ENCODE data around the gene SBK2.

Gene SBK2

GRCh38 chr19:55554302-55554701 is 17.4 kb upstream of the SBK2 start:
- H2BK15ac ChIP-seq (ENCODE audit: low read depth, poor library complexity, severe bottlenecking), result no peak overlapping the region
- peaks cover 18% of the 10 kb centered on the region for H3K4me1 ChIP-seq (ENCODE audit: control insufficient read depth, insufficient read depth, low read depth, low read length)
- no peak overlapping the region for H3K4me3 ChIP-seq (ENCODE audit: insufficient read depth in 1 of 2, low read depth in 1 of 2, low read length in 2 of 2)
- DNase-seq, result no peak
- H3K27ac ChIP-seq (ENCODE audit: low read length, poor library complexity, severe bottlenecking), result no peak overlapping the region
- no peak overlapping the region for H2BK120ac ChIP-seq (ENCODE audit: low read depth, low read length)
- H3K4ac ChIP-seq (ENCODE audit: low read depth in 1 of 2, low read length in 2 of 2), result no peak overlapping the region
- H2AK5ac ChIP-seq (ENCODE audit: low read length, severe bottlenecking), result peak overlapping the region; percentile 35
- 92% methylated on average over 9 of the region's 9 CpGs for WGBS
- H4K91ac ChIP-seq (ENCODE audit: low read length), result no peak overlapping the region
- H3K36me3 ChIP-seq (ENCODE audit: control insufficient read depth in 1 of 2, insufficient read depth in 2 of 2, low read depth in 1 of 2, low read length in 2 of 2), result no peaks in the 10 kb centered on the region
- no peak overlapping the region for H3K23ac ChIP-seq (ENCODE audit: low read length in 2 of 2)
- peaks cover 0 to 12% of the 10 kb centered on the region in 2 experiments for H3K27me3 ChIP-seq (ENCODE audit: control insufficient read depth in 1 of 2, insufficient read depth in 1 of 2, low read length in 2 of 2)
- H3K18ac ChIP-seq (ENCODE audit: low read depth in 1 of 2, low read length in 2 of 2), result no peak overlapping the region
- H4K8ac ChIP-seq (ENCODE audit: low read length), result no peak overlapping the region
- H2BK5ac ChIP-seq (ENCODE audit: low read depth, low read length, poor library complexity, severe bottlenecking), result no peak overlapping the region
- no peak overlapping the region for H3K4me2 ChIP-seq (ENCODE audit: low read length, poor library complexity, severe bottlenecking)
- H3K9ac ChIP-seq (ENCODE audit: low read length), result no peak overlapping the region
- H2AFZ ChIP-seq (ENCODE audit: low read depth, low read length), result no peak overlapping the region
- H3K79me1 ChIP-seq (replicated peaks; ENCODE audit: low read length, poor library complexity, severe bottlenecking), result no peaks in the 10 kb centered on the region
- no peak overlapping the region for H2BK12ac ChIP-seq (ENCODE audit: low read length in 2 of 2)
- no peaks in the 10 kb centered on the region for H3K9me3 ChIP-seq (ENCODE audit: control insufficient read depth, low read length)
- H3K14ac ChIP-seq (ENCODE audit: low read length in 2 of 2), result no peak overlapping the region

GRCh38 chr19:55553217-55554182 is 16.6 kb upstream of the SBK2 start:
- Histone ChIP-seq H3K9me3 (ENCODE audit: control insufficient read depth, low read length) (no peaks in the 10 kb centered on the region), H3K27me3 (ENCODE audit: control insufficient read depth in 1 of 2, insufficient read depth in 1 of 2, low read length in 2 of 2) (peaks cover 0 to 12% of the 10 kb centered on the region in 2 experiments), H3K14ac (ENCODE audit: low read length in 2 of 2) (no peak overlapping the region), H2BK120ac (ENCODE audit: low read depth, low read length) (no peak overlapping the region), H3K4me3 (ENCODE audit: insufficient read depth in 1 of 2, low read depth in 1 of 2, low read length in 2 of 2) (no peak overlapping the region), H3K4me2 (ENCODE audit: low read length, poor library complexity, severe bottlenecking) (no peak overlapping the region), H3K27ac (ENCODE audit: low read length, poor library complexity, severe bottlenecking) (peak overlapping the region; percentile 55), H4K91ac (ENCODE audit: low read length) (no peak overlapping the region), H2BK15ac (ENCODE audit: low read depth, poor library complexity, severe bottlenecking) (no peak overlapping the region), H3K18ac (ENCODE audit: low read depth in 1 of 2, low read length in 2 of 2) (no peak overlapping the region), H3K4ac (ENCODE audit: low read depth in 1 of 2, low read length in 2 of 2) (no peak overlapping the region), H2BK12ac (ENCODE audit: low read length in 2 of 2) (no peak overlapping the region), H3K36me3 (ENCODE audit: control insufficient read depth in 1 of 2, insufficient read depth in 2 of 2, low read depth in 1 of 2, low read length in 2 of 2) (no peaks in the 10 kb centered on the region), H2AFZ (ENCODE audit: low read depth, low read length) (no peak overlapping the region), H3K4me1 (ENCODE audit: control insufficient read depth, insufficient read depth, low read depth, low read length) (peaks cover 20% of the 10 kb centered on the region), H2AK5ac (ENCODE audit: low read length, severe bottlenecking) (no peak overlapping the region), H3K79me1 (replicated peaks; ENCODE audit: low read length, poor library complexity, severe bottlenecking) (no peaks in the 10 kb centered on the region), H4K8ac (ENCODE audit: low read length) (no peak overlapping the region), H3K9ac (ENCODE audit: low read length) (no peak overlapping the region), H3K23ac (ENCODE audit: low read length in 2 of 2) (no peak overlapping the region), H2BK5ac (ENCODE audit: low read depth, low read length, poor library complexity, severe bottlenecking) (no peak overlapping the region)
- DNase-seq, result peak; percentile 9
- WGBS, result 67% methylated on average over 12 of the region's 13 CpGs

- peak overlapping the region; percentile 19 for H3K4me2 ChIP-seq (ENCODE audit: low read length, poor library complexity, severe bottlenecking)
- no peak overlapping the region for H3K4ac ChIP-seq (ENCODE audit: low read depth in 1 of 2, low read length in 2 of 2)
- H4K8ac ChIP-seq (ENCODE audit: low read length), result no peak overlapping the region
- no peak overlapping the region for H2BK12ac ChIP-seq (ENCODE audit: low read length in 2 of 2)
- peaks cover 0 to 8% of the 10 kb centered on the region in 2 experiments for H3K27me3 ChIP-seq (ENCODE audit: control insufficient read depth in 1 of 2, insufficient read depth in 1 of 2, low read length in 2 of 2)
- H3K4me3 ChIP-seq (ENCODE audit: insufficient read depth in 1 of 2, low read depth in 1 of 2, low read length in 2 of 2), result no peak overlapping the region
- no peak overlapping the region for H2BK15ac ChIP-seq (ENCODE audit: low read depth, poor library complexity, severe bottlenecking)
- H3K9ac ChIP-seq (ENCODE audit: low read length), result no peak overlapping the region
- no peaks in the 10 kb centered on the region for H3K79me1 ChIP-seq (replicated peaks; ENCODE audit: low read length, poor library complexity, severe bottlenecking)
- H2BK120ac ChIP-seq (ENCODE audit: low read depth, low read length), result no peak overlapping the region
- no peak overlapping the region for H3K23ac ChIP-seq (ENCODE audit: low read length in 2 of 2)
- H3K14ac ChIP-seq (ENCODE audit: low read length in 2 of 2), result no peak overlapping the region
- no peak overlapping the region for H2AFZ ChIP-seq (ENCODE audit: low read depth, low read length)
- peaks cover 21% of the 10 kb centered on the region for H3K4me1 ChIP-seq (ENCODE audit: control insufficient read depth, insufficient read depth, low read depth, low read length)
- H2AK5ac ChIP-seq (ENCODE audit: low read length, severe bottlenecking), result no peak overlapping the region
- peak overlapping the region; percentile 67 for H3K27ac ChIP-seq (ENCODE audit: low read length, poor library complexity, severe bottlenecking)
- no peak overlapping the region for H2BK5ac ChIP-seq (ENCODE audit: low read depth, low read length, poor library complexity, severe bottlenecking)
- H3K9me3 ChIP-seq (ENCODE audit: control insufficient read depth, low read length), result no peaks in the 10 kb centered on the region
- 40% methylated on average over 13 of the region's 13 CpGs for WGBS
- no peaks in the 10 kb centered on the region for H3K36me3 ChIP-seq (ENCODE audit: control insufficient read depth in 1 of 2, insufficient read depth in 2 of 2, low read depth in 1 of 2, low read length in 2 of 2)
- H3K18ac ChIP-seq (ENCODE audit: low read depth in 1 of 2, low read length in 2 of 2), result no peak overlapping the region
- no peak overlapping the region for H4K91ac ChIP-seq (ENCODE audit: low read length)
- DNase-seq, result peak; percentile 72
These were observed 15.7 kb upstream of the SBK2 start for GRCh38 chr19:55552620-55553019.

- peaks cover 25% of the 10 kb centered on the region for H3K4me1 ChIP-seq (ENCODE audit: control insufficient read depth, insufficient read depth, low read depth, low read length)
- H3K23ac ChIP-seq (ENCODE audit: low read length in 2 of 2), result no peak overlapping the region
- no peak overlapping the region for H3K18ac ChIP-seq (ENCODE audit: low read depth in 1 of 2, low read length in 2 of 2)
- DNase-seq, result peak; percentile 6
- H4K8ac ChIP-seq (ENCODE audit: low read length), result no peak overlapping the region
- no peak overlapping the region for H2BK5ac ChIP-seq (ENCODE audit: low read depth, low read length, poor library complexity, severe bottlenecking)
- H3K36me3 ChIP-seq (ENCODE audit: control insufficient read depth in 1 of 2, insufficient read depth in 2 of 2, low read depth in 1 of 2, low read length in 2 of 2), result no peaks in the 10 kb centered on the region
- no peak overlapping the region for H3K4ac ChIP-seq (ENCODE audit: low read depth in 1 of 2, low read length in 2 of 2)
- no peak overlapping the region for H2AK5ac ChIP-seq (ENCODE audit: low read length, severe bottlenecking)
- no peak overlapping the region for H3K4me2 ChIP-seq (ENCODE audit: low read length, poor library complexity, severe bottlenecking)
- H3K9ac ChIP-seq (ENCODE audit: low read length), result no peak overlapping the region
- 35% methylated on average over 3 of the region's 5 CpGs for WGBS
- H3K27ac ChIP-seq (ENCODE audit: low read length, poor library complexity, severe bottlenecking), result peak overlapping the region; percentile 67
- no peaks in the 10 kb centered on the region for H3K79me1 ChIP-seq (replicated peaks; ENCODE audit: low read length, poor library complexity, severe bottlenecking)
- H3K14ac ChIP-seq (ENCODE audit: low read length in 2 of 2), result no peak overlapping the region
- H3K9me3 ChIP-seq (ENCODE audit: control insufficient read depth, low read length), result no peaks in the 10 kb centered on the region
- H2BK12ac ChIP-seq (ENCODE audit: low read length in 2 of 2), result no peak overlapping the region
- no peak overlapping the region for H2AFZ ChIP-seq (ENCODE audit: low read depth, low read length)
- no peak overlapping the region for H2BK120ac ChIP-seq (ENCODE audit: low read depth, low read length)
- no peak overlapping the region for H4K91ac ChIP-seq (ENCODE audit: low read length)
- H2BK15ac ChIP-seq (ENCODE audit: low read depth, poor library complexity, severe bottlenecking), result no peak overlapping the region
- peaks cover 0 to 6% of the 10 kb centered on the region in 2 experiments for H3K27me3 ChIP-seq (ENCODE audit: control insufficient read depth in 1 of 2, insufficient read depth in 1 of 2, low read length in 2 of 2)
- no peak overlapping the region for H3K4me3 ChIP-seq (ENCODE audit: insufficient read depth in 1 of 2, low read depth in 1 of 2, low read length in 2 of 2)
These were observed 15.3 kb upstream of the SBK2 start for GRCh38 chr19:55552206-55552605.
